Neural crest cell (in vitro differentiated cells): Measurements from ENCODE around the gene HABP4. TPM values are rescaled to one million over a fixed set of nuclear protein-coding genes. Genes with fewer than 3 reads are reported as not detected.

ENCODE experiments used
- DNase-seq: peaks from one replicate; pipeline ENCODE4 v3.0.0; 2021; ENCODE audit warnings: low read depth, mixed read lengths, low spot score
- H3K27ac Mint-ChIP-seq: one replicate; pipeline ENCODE4 v1.8.0; 2021; ENCODE audit warnings: mild to moderate bottlenecking, mixed read lengths; ENCODE audit not compliant: unreplicated experiment
- H3K27me3 Mint-ChIP-seq: 2 replicates; pipeline ENCODE4 v1.8.0; 2021; ENCODE audit warnings: low read depth, mild to moderate bottlenecking, mixed read lengths
- H3K36me3 Mint-ChIP-seq: 2 replicates; pipeline ENCODE4 v1.8.0; 2021; ENCODE audit warnings: low read depth, mild to moderate bottlenecking, mixed read lengths
- H3K4me1 Mint-ChIP-seq: 2 replicates; pipeline ENCODE4 v1.8.0; 2021; ENCODE audit warnings: mixed read lengths
- H3K4me3 Mint-ChIP-seq: one replicate; pipeline ENCODE4 v1.8.0; 2021; ENCODE audit warnings: mild to moderate bottlenecking, mixed read lengths
- H3K9me3 Mint-ChIP-seq: 2 replicates; pipeline ENCODE4 v1.8.0; 2021; ENCODE audit warnings: mixed read lengths
- total RNA-seq: library from RNA; stranded (reverse); gene quantifications from 2 replicates; pipeline ENCODE4 v1.2.1, GENCODE V29; 2021
- TF ChIP-seq, protein P1 (sequence below): fragments of 200-600 bp; sonication (generic); conservative IDR thresholded peaks from 2 replicates; pipeline ENCODE4 v1.5.0; 2021; ENCODE audit warnings: antibody characterized with exemption, mild to moderate bottlenecking

Gene HABP4
- total RNA-seq, 1 donor from 2014 or later: 24.7 TPM

DNA sequence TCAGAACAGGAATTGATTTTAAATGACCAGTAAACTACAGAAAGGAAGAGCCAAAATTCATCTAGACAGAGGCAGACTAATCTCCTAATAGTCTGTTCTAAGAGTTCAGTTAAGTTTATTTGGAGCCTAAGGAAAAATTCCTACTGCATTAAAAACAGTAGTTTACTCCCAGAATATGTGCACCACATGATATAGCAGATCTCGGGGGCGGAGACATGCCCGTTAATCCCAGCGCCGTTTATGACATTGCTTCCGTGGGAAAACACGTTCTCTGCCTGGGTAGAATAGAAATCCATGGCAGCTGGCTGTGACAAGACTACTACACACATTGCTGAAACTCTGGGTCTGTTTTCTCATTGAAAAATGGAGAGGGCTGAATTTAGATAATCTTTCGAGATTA, 11.4 kb downstream of the HABP4 start:
- peaks cover 12% of the 10 kb centered on the region for H3K36me3 Mint-ChIP-seq
- H3K4me1 Mint-ChIP-seq: peaks cover 8% of the 10 kb centered on the region
- no peaks in the 10 kb centered on the region for H3K9me3 Mint-ChIP-seq
- DNase-seq: no peak
- H3K27me3 Mint-ChIP-seq: no peaks in the 10 kb centered on the region
- no peak overlapping the region for H3K4me3 Mint-ChIP-seq
- H3K27ac Mint-ChIP-seq: no peak overlapping the region
- TF ChIP-seq, protein P1, sequence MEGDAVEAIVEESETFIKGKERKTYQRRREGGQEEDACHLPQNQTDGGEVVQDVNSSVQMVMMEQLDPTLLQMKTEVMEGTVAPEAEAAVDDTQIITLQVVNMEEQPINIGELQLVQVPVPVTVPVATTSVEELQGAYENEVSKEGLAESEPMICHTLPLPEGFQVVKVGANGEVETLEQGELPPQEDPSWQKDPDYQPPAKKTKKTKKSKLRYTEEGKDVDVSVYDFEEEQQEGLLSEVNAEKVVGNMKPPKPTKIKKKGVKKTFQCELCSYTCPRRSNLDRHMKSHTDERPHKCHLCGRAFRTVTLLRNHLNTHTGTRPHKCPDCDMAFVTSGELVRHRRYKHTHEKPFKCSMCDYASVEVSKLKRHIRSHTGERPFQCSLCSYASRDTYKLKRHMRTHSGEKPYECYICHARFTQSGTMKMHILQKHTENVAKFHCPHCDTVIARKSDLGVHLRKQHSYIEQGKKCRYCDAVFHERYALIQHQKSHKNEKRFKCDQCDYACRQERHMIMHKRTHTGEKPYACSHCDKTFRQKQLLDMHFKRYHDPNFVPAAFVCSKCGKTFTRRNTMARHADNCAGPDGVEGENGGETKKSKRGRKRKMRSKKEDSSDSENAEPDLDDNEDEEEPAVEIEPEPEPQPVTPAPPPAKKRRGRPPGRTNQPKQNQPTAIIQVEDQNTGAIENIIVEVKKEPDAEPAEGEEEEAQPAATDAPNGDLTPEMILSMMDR: no peak

DNA sequence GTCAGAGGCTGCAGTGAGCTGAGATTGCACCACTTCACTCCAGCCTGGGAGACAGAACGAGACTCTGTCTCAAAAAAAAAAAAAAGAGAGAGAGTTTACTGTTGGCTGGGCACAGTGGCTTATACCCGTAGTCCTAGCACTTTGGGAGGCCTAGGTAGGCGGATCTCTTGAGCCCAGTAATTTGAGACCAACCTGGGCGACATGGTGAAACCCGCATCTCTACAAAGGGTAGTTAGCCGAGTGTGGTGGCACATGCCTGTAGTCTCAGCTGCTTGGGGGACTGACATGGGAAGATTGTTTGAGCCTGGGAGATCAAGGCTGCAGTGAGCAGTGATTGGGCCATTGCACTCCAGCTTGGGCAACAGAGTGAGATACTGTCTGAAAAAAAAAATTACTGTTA, 12.6 kb downstream of the HABP4 start:
- Mint-ChIP-seq H3K4me3 (no peak overlapping the region), H3K27me3 (no peaks in the 10 kb centered on the region), H3K27ac (no peak overlapping the region), H3K9me3 (no peaks in the 10 kb centered on the region), H3K4me1 (peaks cover 8% of the 10 kb centered on the region), H3K36me3 (peaks cover 12% of the 10 kb centered on the region)
- TF ChIP-seq, protein P1: no peak
- no peak for DNase-seq

DNA sequence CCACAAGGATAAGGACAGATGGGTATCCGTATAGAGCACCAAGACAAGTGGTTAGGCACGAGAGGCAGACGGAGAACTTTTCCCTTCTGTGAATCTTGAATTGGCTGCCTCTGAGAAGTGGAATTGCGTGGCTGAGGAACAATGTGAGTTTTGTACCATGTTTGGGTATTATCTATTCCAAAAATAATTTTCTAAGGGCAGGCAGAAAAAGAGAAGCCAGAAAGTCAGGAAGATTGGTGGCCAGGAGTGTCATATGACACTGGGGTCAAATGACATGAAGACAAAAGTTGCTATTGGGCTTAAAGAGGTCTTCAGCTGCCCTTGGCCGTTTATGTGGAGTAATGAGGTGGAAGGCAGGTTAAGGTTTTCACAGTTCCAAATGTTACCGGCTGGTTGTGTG, 14.5 kb downstream of the HABP4 start:
- no peak overlapping the region for H3K27ac Mint-ChIP-seq
- peaks cover 5% of the 10 kb centered on the region for H3K36me3 Mint-ChIP-seq
- no peaks in the 10 kb centered on the region for H3K27me3 Mint-ChIP-seq
- TF ChIP-seq, protein P1: no peak
- no peaks in the 10 kb centered on the region for H3K9me3 Mint-ChIP-seq
- H3K4me3 Mint-ChIP-seq: no peak overlapping the region
- peaks cover 8% of the 10 kb centered on the region for H3K4me1 Mint-ChIP-seq
- DNase-seq: no peak

DNA sequence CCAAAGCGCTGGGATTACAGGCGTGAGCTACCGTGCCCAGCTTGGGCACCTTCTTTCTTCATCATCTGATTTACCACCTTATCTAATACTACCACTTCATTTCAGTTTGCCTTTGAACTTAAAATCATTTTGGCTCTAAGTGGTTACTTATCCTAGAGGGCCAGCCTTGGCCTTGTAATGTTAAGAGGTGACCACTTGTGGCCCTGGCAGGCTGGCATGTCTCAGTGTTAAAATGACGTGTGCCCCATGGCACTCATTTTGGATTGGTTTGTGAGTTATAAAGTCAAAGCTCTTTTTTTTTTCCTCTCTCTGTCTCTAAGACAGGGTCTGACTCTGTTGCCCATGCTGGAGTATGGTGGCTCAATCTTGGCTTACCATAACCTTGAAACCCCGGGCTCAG, 17.8 kb downstream of the HABP4 start:
- Mint-ChIP-seq H3K27ac (no peak overlapping the region), H3K9me3 (no peaks in the 10 kb centered on the region), H3K27me3 (no peaks in the 10 kb centered on the region), H3K4me3 (no peak overlapping the region), H3K4me1 (peaks cover 8% of the 10 kb centered on the region), H3K36me3 (peaks cover 9% of the 10 kb centered on the region)
- DNase-seq: no peak
- TF ChIP-seq, protein P1: no peak

- no peaks in the 10 kb centered on the region for H3K9me3 Mint-ChIP-seq
- TF ChIP-seq, protein P1: no peak
- no peak overlapping the region for H3K27ac Mint-ChIP-seq
- H3K36me3 Mint-ChIP-seq: peaks cover 8% of the 10 kb centered on the region
- no peak for DNase-seq
- H3K4me3 Mint-ChIP-seq: no peak overlapping the region
- no peaks in the 10 kb centered on the region for H3K27me3 Mint-ChIP-seq
- H3K4me1 Mint-ChIP-seq: no peaks in the 10 kb centered on the region
These were observed 26.0 kb downstream of the HABP4 start for GRCh38 chr9:96476013-96476412.

DNA sequence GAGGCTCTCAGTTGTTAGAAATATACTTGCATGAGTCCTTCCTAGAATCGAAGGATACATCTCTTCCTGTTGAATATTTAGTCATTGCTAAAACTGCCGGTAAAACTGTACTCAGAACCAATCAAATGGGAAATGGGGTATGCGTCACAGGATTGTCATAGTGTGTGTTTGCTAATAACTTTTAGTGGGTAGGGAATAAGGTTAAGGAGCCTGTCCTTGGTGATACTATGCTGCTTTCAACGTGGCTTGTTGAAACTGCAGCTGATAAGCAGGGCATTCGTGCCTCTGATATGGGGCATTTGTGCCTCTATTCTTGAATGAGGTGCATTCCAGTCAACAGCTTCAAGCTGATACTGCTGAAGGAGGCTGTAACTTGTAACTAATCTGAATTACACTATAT, 26.6 kb downstream of the HABP4 start:
- Mint-ChIP-seq H3K27ac (peak overlapping the region; percentile 8), H3K4me3 (no peak overlapping the region), H3K36me3 (peaks cover 4% of the 10 kb centered on the region), H3K27me3 (no peaks in the 10 kb centered on the region), H3K9me3 (no peaks in the 10 kb centered on the region), H3K4me1 (no peaks in the 10 kb centered on the region)
- no peak for DNase-seq
- TF ChIP-seq, protein P1: no peak
